ENCODE data around the gene SETD7.

DNA sequence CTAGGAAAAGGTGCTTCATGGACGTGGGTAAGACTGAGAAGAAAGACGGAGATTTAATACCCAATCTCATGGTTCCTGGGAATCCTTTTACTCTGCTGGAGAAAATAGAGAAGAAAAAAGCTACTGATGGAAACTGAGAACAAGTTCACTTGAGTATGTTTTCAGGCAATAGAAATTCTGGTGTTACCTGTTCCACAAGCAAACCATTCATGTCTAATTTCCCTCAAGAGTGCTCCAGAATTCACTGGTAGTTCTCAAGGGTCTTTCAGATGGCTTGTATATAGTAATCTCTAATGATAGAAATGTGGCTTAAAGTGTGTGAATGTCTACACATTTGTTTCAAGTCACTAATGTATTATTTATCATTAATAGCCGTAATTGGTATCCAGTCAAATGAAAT, 22.5 kb downstream of the SETD7 start:
- no peak for TF ChIP-seq POLR2A (IDR thresholded peaks at IDR 0.05)
- TF ChIP-seq, protein P1, sequence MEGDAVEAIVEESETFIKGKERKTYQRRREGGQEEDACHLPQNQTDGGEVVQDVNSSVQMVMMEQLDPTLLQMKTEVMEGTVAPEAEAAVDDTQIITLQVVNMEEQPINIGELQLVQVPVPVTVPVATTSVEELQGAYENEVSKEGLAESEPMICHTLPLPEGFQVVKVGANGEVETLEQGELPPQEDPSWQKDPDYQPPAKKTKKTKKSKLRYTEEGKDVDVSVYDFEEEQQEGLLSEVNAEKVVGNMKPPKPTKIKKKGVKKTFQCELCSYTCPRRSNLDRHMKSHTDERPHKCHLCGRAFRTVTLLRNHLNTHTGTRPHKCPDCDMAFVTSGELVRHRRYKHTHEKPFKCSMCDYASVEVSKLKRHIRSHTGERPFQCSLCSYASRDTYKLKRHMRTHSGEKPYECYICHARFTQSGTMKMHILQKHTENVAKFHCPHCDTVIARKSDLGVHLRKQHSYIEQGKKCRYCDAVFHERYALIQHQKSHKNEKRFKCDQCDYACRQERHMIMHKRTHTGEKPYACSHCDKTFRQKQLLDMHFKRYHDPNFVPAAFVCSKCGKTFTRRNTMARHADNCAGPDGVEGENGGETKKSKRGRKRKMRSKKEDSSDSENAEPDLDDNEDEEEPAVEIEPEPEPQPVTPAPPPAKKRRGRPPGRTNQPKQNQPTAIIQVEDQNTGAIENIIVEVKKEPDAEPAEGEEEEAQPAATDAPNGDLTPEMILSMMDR (IDR thresholded peaks at IDR 0.05) = no peak

Data from Peyer's patch (tissue), 4 donors.